Measurements from ENCODE around the gene ANXA1. TPM values are rescaled to one million over a fixed set of nuclear protein-coding genes. Genes with fewer than 3 reads are reported as not detected.
"Not testable (repeated sequence)": the region's sequence is repeated elsewhere in the genome, so short reads cannot be mapped to it uniquely, and the experiment has no call there.

Gene ANXA1
- total RNA-seq, 1 experiment from 2014 or later = 9.4 TPM

- in situ Hi-C loops (cut with HindIII; ENCODE audit: low sequenced_read_pairs) = no loop called here
- DNase-seq (ENCODE audit: low spot score) = no peak
These were observed 11.5 kb downstream of the ANXA1 start for GRCh38 chr9:73162987-73163768.

DNA sequence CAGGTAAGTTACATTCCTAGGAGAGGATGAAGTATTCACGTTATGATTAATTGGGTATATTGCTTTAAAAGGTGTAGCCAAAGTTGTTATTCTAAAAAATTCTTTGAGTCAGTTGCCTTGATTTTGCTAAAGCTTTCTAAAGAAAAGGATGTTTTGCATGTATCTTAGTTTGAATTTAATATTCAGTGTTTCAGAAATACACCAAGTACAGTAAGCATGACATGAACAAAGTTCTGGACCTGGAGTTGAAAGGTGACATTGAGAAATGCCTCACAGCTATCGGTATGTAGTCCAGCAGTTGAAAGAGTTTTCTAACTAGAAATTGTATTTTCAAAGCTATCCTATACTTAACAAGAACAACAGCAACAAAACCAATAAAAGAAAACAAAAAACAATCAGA lies 14.2 kb downstream of the ANXA1 start:
- in situ Hi-C loops (cut with HindIII; ENCODE audit: low sequenced_read_pairs) = no loop called here
- DNase-seq (ENCODE audit: low spot score) = no peak

GRCh38 chr9:73166468-73166867 lies 14.8 kb downstream of the ANXA1 start:
- no peak for DNase-seq (ENCODE audit: low spot score)
- in situ Hi-C loops (cut with HindIII; ENCODE audit: low sequenced_read_pairs) = no loop called here

GRCh38 chr9:73167614-73168013 lies 15.9 kb downstream of the ANXA1 start:
- in situ Hi-C loops (cut with HindIII; ENCODE audit: low sequenced_read_pairs) = no loop called here
- DNase-seq (ENCODE audit: low spot score) = no peak

GRCh38 chr9:73168298-73168934 lies 16.8 kb downstream of the ANXA1 start:
- no peak for DNase-seq (ENCODE audit: low spot score)
- in situ Hi-C loops (cut with HindIII; ENCODE audit: low sequenced_read_pairs) = no loop called here

DNA sequence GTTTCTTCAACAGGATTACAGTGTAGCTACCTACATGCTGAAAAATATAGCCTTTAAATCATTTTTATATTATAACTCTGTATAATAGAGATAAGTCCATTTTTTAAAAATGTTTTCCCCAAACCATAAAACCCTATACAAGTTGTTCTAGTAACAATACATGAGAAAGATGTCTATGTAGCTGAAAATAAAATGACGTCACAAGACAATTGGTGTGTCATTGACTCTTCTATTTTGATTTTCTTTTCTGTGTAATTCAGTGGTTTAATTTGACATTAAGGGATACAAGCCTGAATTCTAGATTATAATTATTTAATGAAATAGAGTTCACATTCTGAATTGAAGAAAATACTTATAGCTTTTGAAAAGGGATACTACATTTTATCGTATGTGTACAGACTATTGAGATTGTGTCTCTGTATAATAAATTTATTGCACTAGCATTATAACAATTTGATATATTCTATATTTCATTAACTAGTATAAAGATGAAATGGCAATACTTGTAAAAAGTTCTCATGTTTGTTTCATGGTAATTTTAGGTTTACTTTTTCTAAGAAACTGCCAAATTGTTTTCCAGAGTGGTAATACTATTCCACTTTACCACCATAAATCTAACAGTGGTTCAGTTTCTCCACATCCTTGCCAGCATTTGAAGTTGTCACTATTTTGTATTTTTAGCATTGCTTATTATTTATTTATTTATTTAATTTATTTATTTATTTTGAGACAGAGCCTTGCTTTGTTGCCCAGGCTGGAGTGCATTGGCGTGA lies 18.7 kb downstream of the ANXA1 start:
- no peak for DNase-seq (ENCODE audit: low spot score)
- in situ Hi-C loops (cut with HindIII; ENCODE audit: low sequenced_read_pairs) = no loop called here

DNA sequence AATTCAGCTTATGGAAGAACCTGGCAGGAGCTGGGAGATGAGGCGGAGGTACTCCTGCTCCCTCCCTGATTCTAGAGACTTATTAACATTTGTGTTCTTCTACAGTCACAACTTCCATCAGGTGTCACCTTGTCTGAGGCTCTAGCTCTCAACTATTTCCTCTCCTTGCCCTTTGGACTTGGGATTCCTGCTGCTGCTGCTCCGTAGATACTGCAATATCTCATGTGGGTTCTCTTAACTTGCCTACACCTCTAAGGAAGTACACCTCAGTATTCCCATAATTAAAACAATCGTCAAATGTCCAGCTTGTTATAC lies 21.2 kb downstream of the ANXA1 start:
- DNase-seq (ENCODE audit: low spot score) = no peak
- in situ Hi-C loops (cut with HindIII; ENCODE audit: low sequenced_read_pairs) = no loop called here

GRCh38 chr9:73173557-73174329 lies 22.1 kb downstream of the ANXA1 start:
- DNase-seq (ENCODE audit: low spot score) = no peak
- in situ Hi-C loops (cut with HindIII; ENCODE audit: low sequenced_read_pairs) = no loop called here

DNA sequence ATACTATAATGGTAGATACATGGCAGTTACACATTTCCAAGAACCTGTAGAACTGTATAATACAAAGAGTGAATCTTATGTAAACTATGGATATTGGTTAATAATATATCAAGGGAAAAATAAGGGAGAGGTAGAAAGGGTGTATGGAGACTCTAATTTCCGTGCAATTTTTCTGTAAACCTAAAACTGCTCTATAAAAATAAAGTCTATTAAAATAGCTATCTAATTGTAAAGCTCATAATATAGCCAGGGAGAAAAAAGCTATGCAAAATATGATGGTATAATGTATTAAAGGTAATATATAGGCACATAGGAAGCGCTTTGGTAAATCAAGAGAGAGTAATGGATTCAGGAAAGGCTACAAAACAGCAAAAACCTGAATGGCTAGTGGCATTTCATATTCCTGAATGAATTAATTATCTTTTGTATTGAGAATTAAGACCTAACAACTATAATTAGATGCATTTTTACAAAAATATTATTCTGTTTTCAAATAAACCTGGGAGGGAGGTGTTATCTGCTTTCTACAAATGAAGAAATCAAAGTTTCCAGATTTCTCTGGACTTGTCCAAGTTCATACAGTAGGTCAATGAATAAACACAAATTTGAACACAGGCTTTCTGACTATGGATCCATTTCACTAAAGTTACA lies 22.8 kb downstream of the ANXA1 start:
- in situ Hi-C loops (cut with HindIII; ENCODE audit: low sequenced_read_pairs) = no loop called here

GRCh38 chr9:73176450-73176875 lies 24.8 kb downstream of the ANXA1 start:
- DNase-seq (ENCODE audit: low spot score) = no peak
- in situ Hi-C loops (cut with HindIII; ENCODE audit: low sequenced_read_pairs) = no loop called here

More for the DNA sequence above, 22.8 kb downstream of the ANXA1 start:
- DNase-seq (ENCODE audit: low spot score) = no peak

GRCh38 chr9:73178044-73178443 lies 26.4 kb downstream of the ANXA1 start:
- in situ Hi-C loops (cut with HindIII; ENCODE audit: low sequenced_read_pairs) = no loop called here
- DNase-seq (ENCODE audit: low spot score) = no peak

DNA sequence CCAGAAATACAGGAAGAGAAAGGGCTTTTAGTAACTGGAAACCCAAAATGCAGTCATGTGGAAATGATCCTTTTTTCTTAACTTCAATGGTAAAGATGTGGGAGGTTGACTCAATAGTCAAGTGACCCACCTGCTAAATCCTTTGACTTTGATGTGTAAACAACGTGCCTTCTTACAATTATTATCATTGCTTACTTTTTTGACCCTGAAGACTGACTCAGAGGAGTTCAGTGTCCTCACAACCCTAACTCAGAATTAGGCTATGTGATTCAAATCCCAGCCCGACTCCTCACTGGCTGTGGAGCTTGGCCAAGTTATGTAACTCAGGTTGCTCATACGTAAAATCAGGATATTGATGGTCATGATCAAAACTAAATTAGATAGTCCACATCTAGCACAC lies 27.9 kb downstream of the ANXA1 start:
- no peak for DNase-seq (ENCODE audit: low spot score)
- in situ Hi-C loops (cut with HindIII; ENCODE audit: low sequenced_read_pairs) = no loop called here

DNA sequence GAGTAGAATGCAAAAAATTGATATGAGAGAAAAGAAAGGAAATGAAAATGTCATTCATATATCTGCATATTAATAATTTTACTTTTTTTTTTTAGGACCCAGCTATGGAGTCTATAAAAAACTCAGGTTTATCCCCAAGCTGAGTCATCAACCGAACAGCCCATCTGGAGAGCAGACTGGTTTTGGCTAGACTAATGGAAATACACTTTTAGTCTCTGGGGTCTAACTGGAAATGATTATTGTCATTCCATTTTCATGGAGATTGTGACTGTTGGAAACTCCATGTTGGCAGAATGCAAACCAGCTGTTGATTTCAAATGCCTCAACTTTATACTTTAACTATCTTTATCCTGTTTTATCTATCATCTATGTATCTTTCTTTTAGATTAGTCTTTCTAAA lies 28.7 kb downstream of the ANXA1 start:
- no peak for DNase-seq (ENCODE audit: low spot score)
- in situ Hi-C loops (cut with HindIII; ENCODE audit: low sequenced_read_pairs) = no loop called here

DNA sequence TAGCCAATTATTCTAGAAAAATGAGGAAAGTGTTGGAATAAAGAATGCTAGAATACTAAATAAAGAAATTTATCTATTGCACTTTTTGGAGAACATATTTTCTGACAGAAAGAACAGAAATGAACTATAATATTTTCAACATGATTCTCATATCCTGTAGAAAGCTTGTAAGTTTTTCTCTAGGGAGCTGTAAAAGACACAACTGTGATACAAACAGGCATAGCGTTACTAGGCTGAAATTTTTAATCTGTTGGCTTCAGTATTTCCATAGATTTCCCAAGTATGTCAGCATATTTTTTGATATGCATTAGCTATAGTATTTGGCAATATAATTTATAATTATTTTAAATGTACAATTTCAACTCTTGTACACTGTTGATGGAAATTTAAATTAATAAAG lies 31.3 kb downstream of the ANXA1 start:
- in situ Hi-C loops (cut with HindIII; ENCODE audit: low sequenced_read_pairs) = no loop called here
- DNase-seq (ENCODE audit: low spot score) = no peak

GRCh38 chr9:73183428-73183827 lies 31.8 kb downstream of the ANXA1 start:
- in situ Hi-C loops (cut with HindIII; ENCODE audit: low sequenced_read_pairs) = no loop called here
- no peak for DNase-seq (ENCODE audit: low spot score)

- DNase-seq (ENCODE audit: low spot score) = peak; percentile 19
- in situ Hi-C loops (cut with HindIII; ENCODE audit: low sequenced_read_pairs) = no loop called here
These were observed 32.5 kb downstream of the ANXA1 start for GRCh38 chr9:73183917-73184861.

DNA sequence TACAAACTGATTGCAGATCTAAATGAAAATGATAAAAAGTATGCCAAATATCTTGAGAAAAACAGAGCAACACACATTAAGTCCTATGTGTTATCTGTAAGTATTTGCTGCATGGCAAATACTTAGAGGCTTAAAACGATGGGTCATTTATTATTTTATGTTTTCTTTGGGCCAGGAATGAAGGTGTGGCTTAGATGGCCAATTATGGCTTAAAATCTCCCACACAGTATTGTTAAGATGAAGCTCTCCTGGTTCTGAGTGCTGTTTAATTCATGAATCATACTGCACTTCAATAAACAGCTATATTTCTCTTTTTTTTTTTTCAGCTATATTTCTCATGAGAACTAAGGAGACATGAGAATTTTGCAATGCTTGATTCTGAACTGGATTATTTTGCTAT lies 39.4 kb downstream of the ANXA1 start:
- in situ Hi-C loops (cut with HindIII; ENCODE audit: low sequenced_read_pairs); DNase-seq (ENCODE audit: low spot score): not testable (repeated sequence)

- DNase-seq (ENCODE audit: low spot score) = no peak
- in situ Hi-C loops (cut with HindIII; ENCODE audit: low sequenced_read_pairs) = no loop called here
These were observed 42.6 kb downstream of the ANXA1 start for GRCh38 chr9:73194284-73194683.

Measured in G401 (cell line).